Left lung (tissue), 10 donors: Measurements from ENCODE around the gene MRPL33. TPM values are rescaled to one million over a fixed set of nuclear protein-coding genes. Genes with fewer than 3 reads are reported as not detected.
A peak's percentile ranks its signal among the peaks of the same experiment; 100 is the strongest.

Experiments used
- ATAC-seq: fragments of 200-7000 bp; cut with Tn5 transposase; one replicate; pipeline ENCODE4 v1.9.1; 2020; ENCODE audit warnings: moderate library complexity
- DNase-seq, 4 donors: peaks; one replicate each; pipeline ENCODE4 v3.0.0-alpha.2; 2013 to 2020
- H3K27ac ChIP-seq, 2 donors: fragments of 200-600 bp; sonication (generic) in 1 of 2; one replicate each; pipeline versions ENCODE4 v1.5.0 to v1.8.0; 2020 to 2021
- H3K27me3 ChIP-seq, 2 donors: fragments of 200-600 bp; sonication (generic) in 1 of 2; one replicate each; pipeline versions ENCODE4 v1.5.0 to v1.8.0; 2020 to 2021
- H3K36me3 ChIP-seq, 2 donors: fragments of 200-600 bp; sonication (generic) in 1 of 2; one replicate each; pipeline versions ENCODE4 v1.5.0 to v1.8.0; 2020 to 2021
- H3K4me1 ChIP-seq, 2 donors: fragments of 200-600 bp; one replicate each; pipeline ENCODE4 v1.8.0; 2021
- H3K4me3 ChIP-seq, 2 donors: fragments of 200-600 bp; sonication (generic) in 1 of 2; one replicate each; pipeline versions ENCODE4 v1.5.0 to v1.8.0; 2020 to 2021; ENCODE audit warnings: mild to moderate bottlenecking in 1 of 2
- H3K9me3 ChIP-seq, 2 donors: fragments of 200-600 bp; sonication (generic) in 1 of 2; one replicate each; pipeline versions ENCODE4 v1.5.0 to v1.8.0; 2020 to 2021
- CTCF ChIP-seq, 2 donors: fragments of 200-600 bp; sonication (generic) in 1 of 2; IDR thresholded peaks; one replicate each; pipeline versions ENCODE4 v1.5.0 to v1.8.0; 2021; ENCODE audit warnings: antibody characterized with exemption in 2 of 2
- intact Hi-C, 2 donors: fragments of 100-400 bp; cut with DNase I; formaldehyde crosslinking; loops; one replicate each; pipeline versions ENCODE4 v1.11.2 to v1.14.2; 2022
- polyA plus RNA-seq, 6 donors: library from polyadenylated mRNA; unstranded; fragments of 120-200 nt; gene quantifications; one replicate each; pipeline ENCODE4 v1.2.1, GENCODE V29; 2013; ENCODE audit not compliant: insufficient read length in 6 of 6
- total RNA-seq, 2 donors: library from RNA; stranded (reverse); fragmentation: NEBNext Ultra II Directional; extraction: Animal tissue kit (Norgen Biotek cat#: 25700); gene quantifications; one replicate each; pipeline ENCODE4 v1.2.1, GENCODE V29; 2021
- donor health status: DM: no; HTN: yes; CAD: no.
- donor health status: DM: no; HTN: no; CAD: no.

MRPL33 gene
- total and polyA plus RNA-seq, 8 donors = 75.2 to 113 (median 101) TPM

- peaks cover 18 to 78% of the 10 kb centered on the region in 2 donors for H3K4me1 ChIP-seq
- no peak overlapping the region for H3K27ac ChIP-seq
- no peak for ATAC-seq
- no peaks in the 10 kb centered on the region for H3K27me3 ChIP-seq
- H3K36me3 ChIP-seq = peaks cover 0 to 46% of the 10 kb centered on the region in 2 donors
- intact Hi-C loops = no loop called here
- no peak for TF ChIP-seq CTCF (IDR thresholded peaks at IDR 0.05)
- DNase-seq = no peak
- H3K4me3 ChIP-seq = no peak overlapping the region
- H3K9me3 ChIP-seq = no peaks in the 10 kb centered on the region
These were observed 5.2 kb downstream of the MRPL33 start for GRCh38 chr2:27776696-27777095.

GRCh38 chr2:27779417-27780055 lies 8.0 kb downstream of the MRPL33 start:
- no peaks in the 10 kb centered on the region for H3K27me3 ChIP-seq
- peaks cover 0 to 53% of the 10 kb centered on the region in 2 donors for H3K4me1 ChIP-seq
- intact Hi-C loops = no loop called here
- TF ChIP-seq CTCF (IDR thresholded peaks at IDR 0.05) = no peak
- H3K36me3 ChIP-seq = peaks cover 0 to 46% of the 10 kb centered on the region in 2 donors
- H3K9me3 ChIP-seq = no peaks in the 10 kb centered on the region
- peak overlapping the region; percentile 45 to 62 for H3K27ac ChIP-seq
- H3K4me3 ChIP-seq = no peak overlapping the region
- ATAC-seq (peak; percentile 24), DNase-seq (no peak)

- Histone ChIP-seq H3K27me3 (no peaks in the 10 kb centered on the region), H3K36me3 (peaks cover 0 to 33% of the 10 kb centered on the region in 2 donors), H3K9me3 (no peaks in the 10 kb centered on the region), H3K4me3 (no peak overlapping the region), H3K27ac (no peak overlapping the region), H3K4me1 (peaks cover 0 to 33% of the 10 kb centered on the region in 2 donors)
- TF ChIP-seq CTCF (IDR thresholded peaks at IDR 0.05) = no peak
- no peak for DNase-seq
- no peak for ATAC-seq
- intact Hi-C loops = no loop called here
These were observed 10.0 kb downstream of the MRPL33 start for GRCh38 chr2:27781496-27781895.

- Histone ChIP-seq H3K27me3 (no peaks in the 10 kb centered on the region), H3K27ac (no peak overlapping the region), H3K9me3 (no peaks in the 10 kb centered on the region), H3K4me3 (no peak overlapping the region), H3K4me1 (peaks cover 0 to 22% of the 10 kb centered on the region in 2 donors), H3K36me3 (peaks cover 0 to 28% of the 10 kb centered on the region in 2 donors)
- intact Hi-C loops = no loop called here
- no peak for TF ChIP-seq CTCF (IDR thresholded peaks at IDR 0.05)
- no peak for DNase-seq
- no peak for ATAC-seq
These were observed 11.2 kb downstream of the MRPL33 start for GRCh38 chr2:27782701-27783100.

GRCh38 chr2:27790796-27791195 lies 19.3 kb downstream of the MRPL33 start:
- DNase-seq = no peak
- Histone ChIP-seq H3K36me3 (no peaks in the 10 kb centered on the region), H3K4me3 (no peak overlapping the region), H3K27me3 (no peaks in the 10 kb centered on the region), H3K9me3 (peaks cover 0 to 2% of the 10 kb centered on the region in 2 donors), H3K27ac (no peak overlapping the region), H3K4me1 (peaks cover 6 to 9% of the 10 kb centered on the region in 2 donors)
- no peak for ATAC-seq
- intact Hi-C loops = no loop called here
- TF ChIP-seq CTCF (IDR thresholded peaks at IDR 0.05) = no peak
